ENCODE data around the gene B4GAT1. TPM values are rescaled to one million over a fixed set of nuclear protein-coding genes. Genes with fewer than 3 reads are reported as not detected.

B4GAT1 gene
- total and polyA plus RNA-seq, 2 of the 13 experiments (the other 11 are each of a cell fraction or from before 2014, with no cell fraction given): 40.4 to 109 TPM

DNA sequence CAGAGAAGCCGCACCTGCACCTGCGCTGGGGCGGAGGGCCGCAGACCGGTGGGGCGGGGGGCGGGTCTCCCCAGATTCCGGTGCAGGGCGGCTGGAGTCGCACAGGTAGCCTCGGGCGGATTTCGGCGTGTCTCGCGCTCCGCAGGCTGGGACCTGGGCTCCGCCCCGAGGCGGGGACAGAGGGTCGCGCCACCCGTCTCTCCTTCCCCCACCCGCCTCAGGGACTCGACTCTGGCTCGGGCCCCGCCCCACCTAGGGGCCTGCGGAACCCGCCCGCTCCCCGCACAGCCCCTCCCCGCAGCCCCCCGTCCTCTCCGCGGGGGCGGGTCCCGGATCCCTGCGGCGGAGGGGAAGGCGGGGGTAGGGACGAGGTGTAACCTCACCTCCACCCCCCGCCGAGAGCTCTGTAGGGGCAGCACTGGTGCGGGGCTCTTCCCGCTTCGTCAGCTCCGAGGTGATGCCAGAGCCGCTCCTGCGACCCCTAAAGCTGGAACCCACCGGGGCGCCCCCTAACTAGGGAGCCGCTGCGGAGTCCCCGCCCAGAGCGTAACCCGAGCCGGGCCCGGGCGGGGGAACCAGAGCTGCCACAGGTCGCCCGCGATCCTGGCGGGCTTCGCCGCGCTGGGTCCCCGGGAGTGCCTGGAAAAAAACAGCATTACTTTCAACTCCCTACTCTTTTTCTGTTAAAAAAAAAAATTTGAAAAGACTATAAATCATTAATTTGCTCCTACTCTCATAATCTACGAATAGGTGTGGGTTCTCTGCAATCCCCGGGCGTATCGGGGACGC is 24.4 kb upstream of the B4GAT1 start, which contains the start of gene SLC29A2 (continued):
- TF ChIP-seq FOXP1 (IDR thresholded peaks at IDR 0.05): no peak
- TF ChIP-seq FOXP1 (CRISPR knock-in tag; IDR thresholded peaks at IDR 0.05): no peak
- no peak for TF ChIP-seq KDM4B (CRISPR knock-in tag; IDR thresholded peaks at IDR 0.05)
- TF ChIP-seq, protein P1, sequence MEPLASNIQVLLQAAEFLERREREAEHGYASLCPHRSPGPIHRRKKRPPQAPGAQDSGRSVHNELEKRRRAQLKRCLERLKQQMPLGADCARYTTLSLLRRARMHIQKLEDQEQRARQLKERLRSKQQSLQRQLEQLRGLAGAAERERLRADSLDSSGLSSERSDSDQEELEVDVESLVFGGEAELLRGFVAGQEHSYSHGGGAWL (CRISPR knock-in tag; IDR thresholded peaks at IDR 0.05): peak; percentile 14; the same call in 1 of the 2 replicates
- peak; percentile 54; the same call in 1 of the 2 replicates for TF ChIP-seq ZNF563 (CRISPR knock-in tag; IDR thresholded peaks at IDR 0.05)
- TF ChIP-seq DMAP1 (CRISPR knock-in tag; IDR thresholded peaks at IDR 0.05): 0 out of 2 replicates have a peak, but pooled peaks have one; percentile 22
- peak; percentile 64; the same call in 1 of the 2 replicates for TF ChIP-seq KDM2A (CRISPR knock-in tag; IDR thresholded peaks at IDR 0.05; ENCODE audit: borderline replicate concordance, low read depth)
- TF ChIP-seq SIX1 (CRISPR knock-in tag; IDR thresholded peaks at IDR 0.05; ENCODE audit: borderline replicate concordance): peak; percentile 87; the same call in 1 of the 2 replicates
- TF ChIP-seq ZNF746 (CRISPR knock-in tag; IDR thresholded peaks at IDR 0.05): peak; percentile 35; the same call in 1 of the 2 replicates
- TF ChIP-seq KAT8 (CRISPR knock-in tag; IDR thresholded peaks at IDR 0.05): peak; percentile 44; the same call in 1 of the 2 replicates
- 0 out of 2 replicates have a peak, but pooled peaks have one; percentile 28 for TF ChIP-seq ZBTB20 (CRISPR knock-in tag; IDR thresholded peaks at IDR 0.05; ENCODE audit: borderline replicate concordance, low read depth)
- TF ChIP-seq POLR2A (IDR thresholded peaks at IDR 0.05; ENCODE audit: insufficient read depth in 1 of 2, low read depth in 2 of 2, low read length in 2 of 2): peak in 1 of 2 experiments; percentile 57; a peak in 2 of 4 replicates
- no peak for TF ChIP-seq PHB2 (IDR thresholded peaks at IDR 0.05; ENCODE audit: partially characterized antibody)
- TF ChIP-seq LCORL (IDR thresholded peaks at IDR 0.05): no peak
- TF ChIP-seq LCORL (CRISPR knock-in tag; IDR thresholded peaks at IDR 0.05): no peak; the same call in 1 of the 2 replicates
- no peak for TF ChIP-seq FOXK1 (CRISPR knock-in tag; IDR thresholded peaks at IDR 0.05; ENCODE audit: borderline replicate concordance, low read depth)
- TF ChIP-seq RBFOX2 (IDR thresholded peaks at IDR 0.05; ENCODE audit: low read depth, low read length): peak; percentile 54
- TF ChIP-seq KLF16 (CRISPR knock-in tag; IDR thresholded peaks at IDR 0.05): peak in 1 of 2 experiments; percentile 43; a peak in 1 of 4 replicates
- TF ChIP-seq GABPB1 (CRISPR knock-in tag; IDR thresholded peaks at IDR 0.05): peak; percentile 57
- TF ChIP-seq, protein P2, sequence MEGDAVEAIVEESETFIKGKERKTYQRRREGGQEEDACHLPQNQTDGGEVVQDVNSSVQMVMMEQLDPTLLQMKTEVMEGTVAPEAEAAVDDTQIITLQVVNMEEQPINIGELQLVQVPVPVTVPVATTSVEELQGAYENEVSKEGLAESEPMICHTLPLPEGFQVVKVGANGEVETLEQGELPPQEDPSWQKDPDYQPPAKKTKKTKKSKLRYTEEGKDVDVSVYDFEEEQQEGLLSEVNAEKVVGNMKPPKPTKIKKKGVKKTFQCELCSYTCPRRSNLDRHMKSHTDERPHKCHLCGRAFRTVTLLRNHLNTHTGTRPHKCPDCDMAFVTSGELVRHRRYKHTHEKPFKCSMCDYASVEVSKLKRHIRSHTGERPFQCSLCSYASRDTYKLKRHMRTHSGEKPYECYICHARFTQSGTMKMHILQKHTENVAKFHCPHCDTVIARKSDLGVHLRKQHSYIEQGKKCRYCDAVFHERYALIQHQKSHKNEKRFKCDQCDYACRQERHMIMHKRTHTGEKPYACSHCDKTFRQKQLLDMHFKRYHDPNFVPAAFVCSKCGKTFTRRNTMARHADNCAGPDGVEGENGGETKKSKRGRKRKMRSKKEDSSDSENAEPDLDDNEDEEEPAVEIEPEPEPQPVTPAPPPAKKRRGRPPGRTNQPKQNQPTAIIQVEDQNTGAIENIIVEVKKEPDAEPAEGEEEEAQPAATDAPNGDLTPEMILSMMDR (CRISPR knock-in tag; IDR thresholded peaks at IDR 0.05): peak; percentile 27; the same call in 1 of the 2 replicates
- TF ChIP-seq ZNF441 (CRISPR knock-in tag; IDR thresholded peaks at IDR 0.05; ENCODE audit: borderline replicate concordance): peak; percentile 100
- TF ChIP-seq MAFG (CRISPR knock-in tag; IDR thresholded peaks at IDR 0.05): no peak
- TF ChIP-seq, protein P3, sequence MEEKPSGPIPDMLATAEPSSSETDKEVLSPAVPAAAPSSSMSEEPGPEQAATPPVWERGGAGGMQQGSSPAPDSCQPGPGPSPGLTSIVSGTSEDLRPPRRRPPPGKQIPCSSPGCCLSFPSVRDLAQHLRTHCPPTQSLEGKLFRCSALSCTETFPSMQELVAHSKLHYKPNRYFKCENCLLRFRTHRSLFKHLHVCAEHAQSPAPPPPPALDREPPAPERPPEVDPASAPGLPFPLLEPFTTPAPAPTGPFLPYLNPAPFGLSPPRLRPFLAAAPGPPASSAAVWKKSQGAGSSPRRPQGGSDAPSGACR (CRISPR knock-in tag; IDR thresholded peaks at IDR 0.05): peak; percentile 41; the same call in 1 of the 2 replicates
- TF ChIP-seq IRX3 (CRISPR knock-in tag; IDR thresholded peaks at IDR 0.05; ENCODE audit: borderline replicate concordance, low read depth): 0 out of 2 replicates have a peak, but pooled peaks have one; percentile 26
- TF ChIP-seq THAP11 (CRISPR knock-in tag; IDR thresholded peaks at IDR 0.05): peak; percentile 23; the same call in 1 of the 2 replicates
